Kidney epithelial cell (primary cell): ENCODE data around the gene FERMT3. TPM values are rescaled to one million over a fixed set of nuclear protein-coding genes. Genes with fewer than 3 reads are reported as not detected.

Experiments used
- DNase-seq: peaks from one replicate; pipeline ENCODE4 v3.0.0-alpha.2; 2010; ENCODE audit warnings: low read depth
- H3K27me3 ChIP-seq: 2 replicates; pipeline ENCODE4 v1.6.0; 2011; ENCODE audit warnings: low read length; ENCODE audit not compliant: control insufficient read depth, insufficient read depth
- H3K36me3 ChIP-seq: 2 replicates; pipeline ENCODE4 v1.5.1; 2011; ENCODE audit warnings: low read length; ENCODE audit not compliant: control insufficient read depth, insufficient read depth
- H3K4me3 ChIP-seq: 2 replicates; pipeline ENCODE4 v1.5.1; 2011; ENCODE audit warnings: low read depth, mild to moderate bottlenecking, control low read depth, low read length
- total RNA-seq: library from RNA; depleted of rRNA; stranded (reverse); fragments of >200 nt; gene quantifications from 2 replicates; pipeline ENCODE4 v1.2.3, GENCODE V29; 2015
- TF ChIP-seq, protein P1 (sequence below): IDR thresholded peaks from 2 replicates; pipeline ENCODE4 v1.5.1; 2011; ENCODE audit warnings: mild to moderate bottlenecking, moderate library complexity, low read length, control low read depth, inconsistent platforms; ENCODE audit not compliant: insufficient read depth, poor library complexity, severe bottlenecking

FERMT3 gene
- total RNA-seq, 1 donor from 2014 or later = 0.25 TPM

DNA sequence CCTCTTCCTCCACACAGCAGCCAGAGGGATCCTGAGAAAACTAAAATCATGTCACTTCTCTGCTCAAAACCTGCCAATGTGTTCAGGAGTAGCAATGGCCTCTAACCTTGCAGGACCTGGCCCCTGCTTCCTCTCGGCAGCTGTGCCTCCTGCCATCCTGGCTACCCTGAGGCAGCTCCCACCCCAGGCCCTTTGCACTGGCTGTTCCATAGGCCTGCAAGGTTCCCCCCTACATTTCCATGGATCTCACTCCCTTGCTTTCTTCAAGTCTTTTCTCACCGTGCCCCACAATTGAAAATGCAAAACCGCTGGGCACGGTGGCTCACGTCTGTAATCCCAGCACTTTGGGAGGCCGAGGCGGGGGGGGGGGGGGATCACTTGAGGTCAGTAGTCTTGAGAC, 22.6 kb upstream of the FERMT3 start:
- no peaks in the 10 kb centered on the region for H3K27me3 ChIP-seq
- DNase-seq = no peak
- H3K36me3 ChIP-seq = no peaks in the 10 kb centered on the region

DNA sequence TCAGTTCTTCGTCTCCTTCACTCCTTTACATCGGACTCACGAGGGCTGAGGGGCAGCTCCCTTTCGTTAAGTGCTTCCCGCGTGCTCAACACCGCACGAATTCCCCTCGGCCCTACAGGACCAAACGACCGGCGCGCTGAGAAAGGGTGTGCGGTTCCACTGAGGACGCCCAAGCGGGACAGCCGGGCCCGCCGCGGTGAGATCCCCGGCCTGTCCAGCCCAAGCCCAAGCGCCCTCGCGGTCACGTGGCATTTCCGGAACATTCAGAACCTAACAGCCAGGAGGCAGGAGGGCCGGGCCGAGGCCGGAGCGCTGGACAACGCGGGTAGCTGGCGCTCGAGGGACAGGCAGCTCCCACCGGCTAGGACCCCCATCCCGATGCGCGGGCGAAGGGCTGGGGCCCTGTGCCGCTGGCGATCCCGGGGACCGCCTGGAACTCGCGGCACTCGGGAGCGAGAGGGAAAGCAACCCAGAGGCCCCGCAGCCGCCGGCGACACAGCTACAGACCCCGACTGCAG, 21.3 kb upstream of the FERMT3 start:
- no peaks in the 10 kb centered on the region for H3K27me3 ChIP-seq
- peak overlapping the region; percentile 58 for H3K4me3 ChIP-seq
- DNase-seq = no peak
- TF ChIP-seq, protein P1, sequence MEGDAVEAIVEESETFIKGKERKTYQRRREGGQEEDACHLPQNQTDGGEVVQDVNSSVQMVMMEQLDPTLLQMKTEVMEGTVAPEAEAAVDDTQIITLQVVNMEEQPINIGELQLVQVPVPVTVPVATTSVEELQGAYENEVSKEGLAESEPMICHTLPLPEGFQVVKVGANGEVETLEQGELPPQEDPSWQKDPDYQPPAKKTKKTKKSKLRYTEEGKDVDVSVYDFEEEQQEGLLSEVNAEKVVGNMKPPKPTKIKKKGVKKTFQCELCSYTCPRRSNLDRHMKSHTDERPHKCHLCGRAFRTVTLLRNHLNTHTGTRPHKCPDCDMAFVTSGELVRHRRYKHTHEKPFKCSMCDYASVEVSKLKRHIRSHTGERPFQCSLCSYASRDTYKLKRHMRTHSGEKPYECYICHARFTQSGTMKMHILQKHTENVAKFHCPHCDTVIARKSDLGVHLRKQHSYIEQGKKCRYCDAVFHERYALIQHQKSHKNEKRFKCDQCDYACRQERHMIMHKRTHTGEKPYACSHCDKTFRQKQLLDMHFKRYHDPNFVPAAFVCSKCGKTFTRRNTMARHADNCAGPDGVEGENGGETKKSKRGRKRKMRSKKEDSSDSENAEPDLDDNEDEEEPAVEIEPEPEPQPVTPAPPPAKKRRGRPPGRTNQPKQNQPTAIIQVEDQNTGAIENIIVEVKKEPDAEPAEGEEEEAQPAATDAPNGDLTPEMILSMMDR = no peak
- no peaks in the 10 kb centered on the region for H3K36me3 ChIP-seq

More for the DNA sequence above, 22.6 kb upstream of the FERMT3 start:
- H3K4me3 ChIP-seq = no peak overlapping the region
- TF ChIP-seq, protein P1 = no peak

DNA sequence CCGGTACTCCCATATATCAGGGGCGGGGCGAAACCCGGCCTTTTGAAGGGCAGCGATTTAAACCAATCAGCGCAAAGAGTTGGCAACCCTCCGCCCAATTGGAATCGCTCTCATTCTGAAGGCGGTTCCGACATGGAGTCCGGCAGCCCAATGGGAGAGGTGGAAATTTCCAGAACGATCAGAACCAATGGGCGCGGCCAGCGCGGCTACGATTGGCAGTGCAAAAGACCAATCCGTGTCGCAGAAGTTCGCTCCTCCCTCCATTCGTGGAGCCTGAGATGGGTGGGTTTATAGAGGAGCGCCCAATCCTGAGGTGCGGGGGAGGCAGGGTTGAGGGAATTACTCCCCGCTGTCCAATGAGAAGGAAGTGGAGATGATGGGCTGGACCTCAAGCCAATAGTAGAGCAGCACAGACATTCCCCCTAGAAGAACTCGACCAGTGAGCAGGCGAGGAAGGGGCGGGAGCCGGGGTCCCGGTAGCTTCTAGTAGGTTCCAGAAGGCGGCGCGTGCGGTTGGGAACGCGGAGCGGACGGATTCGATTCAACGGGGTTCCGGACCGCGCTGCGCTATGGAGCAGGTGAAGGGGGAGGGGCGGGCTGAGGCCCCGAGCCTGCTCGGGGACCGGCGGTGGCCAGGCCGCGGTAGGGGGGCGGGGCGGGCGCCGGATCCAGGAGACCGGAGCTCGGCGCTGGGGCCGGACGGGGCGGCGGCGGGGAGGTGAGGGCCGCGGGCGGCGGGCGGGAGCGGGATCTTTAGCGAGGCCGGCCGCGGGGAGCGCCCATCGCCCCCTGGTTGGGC, 20.6 kb upstream of the FERMT3 start, which contains the start of gene STIP1:
STIP1 (plus strand) TSS at position 479 of the 799 bp plus-strand sequence; CDS start at position 570, 91 bp downstream.
- TF ChIP-seq, protein P1 = peak; percentile 49
- H3K36me3 ChIP-seq = no peaks in the 10 kb centered on the region
- H3K4me3 ChIP-seq = peak within 1 kb of the TSS; percentile 58
- peak; percentile 99 for DNase-seq
- no peaks in the 10 kb centered on the region for H3K27me3 ChIP-seq

DNA sequence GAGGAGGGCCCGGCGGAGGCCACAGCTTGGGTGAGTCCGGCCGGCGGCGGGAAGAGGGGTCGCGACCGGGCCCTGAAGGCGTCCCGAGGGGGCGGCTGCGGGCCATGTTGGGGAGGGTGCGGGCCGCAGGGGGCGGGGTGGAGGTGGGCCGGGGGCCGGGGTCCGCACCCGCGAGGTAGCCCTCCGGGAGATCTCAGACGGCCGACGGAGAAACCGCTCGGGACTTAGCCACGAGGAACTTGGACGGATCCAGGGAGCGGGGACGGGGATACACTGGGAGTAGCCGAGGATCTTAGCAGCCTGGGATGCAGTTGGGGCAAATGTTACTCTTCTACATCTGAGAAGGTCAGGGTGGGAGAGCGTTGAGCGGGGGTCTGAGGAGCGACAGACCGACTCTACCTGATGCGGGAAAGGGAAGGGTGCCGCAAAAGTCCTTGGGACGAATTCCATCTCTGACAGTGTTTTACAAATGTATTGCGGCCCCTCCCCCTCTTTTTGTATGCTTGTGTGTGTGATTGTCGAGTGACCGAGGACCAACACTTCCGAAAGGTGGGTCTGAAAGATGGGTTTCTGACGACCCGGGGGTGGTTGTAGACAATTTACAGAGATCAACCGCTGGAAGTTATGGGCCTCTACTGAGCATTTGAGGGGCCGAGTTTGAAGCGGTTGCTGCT, 19.9 kb upstream of the FERMT3 start:
- Histone ChIP-seq H3K27me3 (no peaks in the 10 kb centered on the region), H3K36me3 (no peaks in the 10 kb centered on the region), H3K4me3 (no peak overlapping the region)
- TF ChIP-seq, protein P1 = no peak
- DNase-seq = no peak

DNA sequence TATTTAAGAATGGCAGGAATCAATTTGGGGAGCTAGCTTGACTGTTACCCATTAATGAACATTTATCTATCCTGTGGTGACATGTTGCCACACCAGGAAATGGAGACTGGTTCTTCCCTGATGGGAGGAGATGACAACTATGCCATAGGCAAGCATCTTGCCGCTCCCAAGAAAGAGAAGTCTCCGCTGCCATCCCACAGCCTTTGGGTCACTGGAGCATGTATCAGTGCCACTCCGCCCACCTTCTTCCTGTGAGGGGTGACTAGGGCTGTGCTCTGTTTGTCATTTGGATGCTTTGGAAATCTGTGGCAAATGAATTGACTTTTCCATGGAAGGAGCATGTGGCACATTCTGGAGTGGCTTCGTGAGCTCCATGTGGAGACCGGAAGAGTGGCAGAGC, 14.1 kb upstream of the FERMT3 start:
- DNase-seq = no peak
- Histone ChIP-seq H3K27me3 (no peaks in the 10 kb centered on the region), H3K36me3 (peaks cover 4% of the 10 kb centered on the region), H3K4me3 (no peak overlapping the region)
- TF ChIP-seq, protein P1 = no peak
